GM19397 (cell line): Measurements from ENCODE around the gene STX10.
A peak's percentile ranks its signal among the peaks of the same experiment; 100 is the strongest.
"Not testable (repeated sequence)": the region's sequence is repeated elsewhere in the genome, so short reads cannot be mapped to it uniquely, and the experiment has no call there.

Source experiments
- ATAC-seq: cut with Tn5 transposase; IDR thresholded peaks from one replicate; pipeline ENCODE4 v1.9.1; 2021; ENCODE audit warnings: mild to moderate bottlenecking, moderate library complexity; ENCODE audit not compliant: unreplicated experiment

Gene STX10

DNA sequence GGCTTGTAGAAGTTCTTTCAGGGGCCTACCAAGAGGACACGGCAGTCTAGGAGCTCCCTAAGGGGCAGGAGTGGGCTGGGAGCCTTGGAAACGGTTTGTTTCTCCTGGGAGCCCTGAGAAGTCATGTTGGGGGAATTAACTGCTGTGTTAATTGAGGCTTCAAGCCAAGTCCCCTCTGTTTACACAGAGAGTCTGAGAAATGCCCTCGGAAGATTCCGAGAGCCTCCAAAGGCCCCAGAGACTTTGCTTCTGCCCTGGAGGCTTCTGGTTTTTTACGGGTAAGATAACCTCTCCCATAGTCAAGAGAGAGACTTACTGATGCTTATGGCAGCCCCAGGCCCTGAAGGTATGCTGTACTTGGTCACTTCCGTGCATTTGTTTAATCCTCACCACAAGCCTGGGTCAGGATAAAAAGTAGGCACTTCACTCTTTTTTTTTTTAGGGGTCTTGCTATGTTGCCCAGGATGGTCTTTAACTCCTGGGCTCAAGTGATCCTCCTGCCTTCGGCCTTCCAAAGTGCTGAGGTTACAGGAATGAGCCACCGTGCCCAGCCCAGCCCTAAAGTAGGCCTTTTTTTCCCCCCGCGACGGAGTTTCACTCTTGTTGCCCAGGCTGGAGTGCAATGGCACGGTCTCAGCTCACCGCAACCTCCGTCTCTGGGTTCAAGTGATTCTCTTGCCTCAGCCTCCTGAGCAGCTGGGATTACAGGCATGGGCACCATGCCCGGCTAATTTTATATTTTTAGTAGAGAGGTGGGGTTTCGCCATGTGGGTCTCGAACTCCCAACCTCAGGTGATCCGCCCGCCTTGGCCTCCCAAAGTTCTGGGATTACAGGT, 15.2 kb upstream of the STX10 start:
- no peak for ATAC-seq

DNA sequence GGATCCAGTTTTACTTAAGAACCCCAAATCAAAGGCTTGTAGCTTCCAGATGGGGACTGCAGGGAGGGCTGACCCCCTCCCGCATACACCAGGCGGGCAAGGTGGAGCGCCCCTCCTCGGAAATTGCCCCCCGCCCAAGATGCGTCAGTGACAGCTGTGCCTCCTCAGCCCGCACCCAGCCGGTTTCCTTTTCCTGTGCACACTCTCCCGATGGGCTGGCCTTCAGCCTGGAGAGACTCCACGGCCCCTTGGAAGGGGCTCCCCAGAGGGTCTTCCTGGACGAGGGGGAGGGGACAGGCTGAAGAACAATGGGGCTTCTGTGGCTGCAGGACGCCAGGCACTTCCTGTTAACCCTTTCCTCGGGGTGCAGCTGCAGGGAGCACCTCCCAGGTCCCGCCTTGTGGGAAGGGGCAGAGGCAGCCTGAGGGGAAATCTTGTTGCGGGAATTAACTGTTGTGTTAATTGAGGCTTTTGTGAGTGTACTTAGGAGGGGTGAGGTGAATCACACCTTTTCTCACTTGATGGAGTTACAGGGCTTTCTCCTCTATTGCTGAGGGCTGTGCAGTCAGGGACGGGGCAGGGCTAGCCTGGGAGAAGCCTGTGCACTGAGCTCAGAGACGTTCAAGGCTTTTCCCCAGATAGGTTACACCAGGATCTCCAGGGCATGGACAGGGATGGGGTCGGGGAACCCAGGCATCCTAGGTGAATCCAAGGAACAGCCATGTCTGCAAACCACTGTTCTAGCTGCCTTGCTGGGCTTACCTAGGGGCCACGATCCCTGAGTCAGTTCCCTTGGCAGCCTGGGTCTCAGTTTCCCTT, 14.4 kb upstream of the STX10 start:
- no peak for ATAC-seq

DNA sequence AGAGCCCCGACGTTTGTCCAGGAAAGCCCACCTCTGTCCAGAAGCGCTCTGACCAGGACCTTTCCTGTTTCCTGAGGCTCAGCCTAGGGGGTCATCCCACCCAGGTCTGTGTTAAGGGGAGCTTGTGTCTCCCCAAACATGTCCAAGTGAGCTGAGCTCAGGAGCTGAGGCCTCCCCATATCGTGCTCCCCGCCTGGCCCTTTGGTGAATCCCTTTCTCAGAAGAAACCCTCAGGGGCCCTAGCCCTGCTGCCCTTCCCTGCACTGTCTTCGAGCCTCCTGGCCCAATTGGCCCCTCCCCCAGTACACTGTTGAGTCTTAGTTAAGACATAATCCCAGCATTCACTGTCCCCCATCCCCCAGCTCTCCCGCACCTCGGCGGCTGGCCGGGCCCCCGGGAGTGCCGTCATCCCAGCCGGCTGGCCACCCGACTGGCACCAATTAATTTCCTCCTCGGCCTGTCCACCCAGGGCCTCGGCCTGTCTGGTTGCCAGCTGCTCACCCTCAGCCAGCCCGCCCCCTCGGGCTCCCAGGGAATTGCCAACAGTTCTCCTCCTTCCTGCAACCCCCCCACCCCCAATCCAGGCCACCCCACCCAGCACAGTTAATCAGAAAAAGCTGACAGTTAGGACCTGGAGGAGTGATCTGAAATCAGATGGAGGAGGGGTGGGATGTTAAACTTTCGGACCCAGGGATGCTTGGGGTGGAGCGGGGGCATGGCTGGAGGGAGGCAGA, 13.6 kb upstream of the STX10 start:
- ATAC-seq, result no peak

GRCh38 chr19:13162724-13163608, 12.8 kb upstream of the STX10 start:
- no peak for ATAC-seq

DNA sequence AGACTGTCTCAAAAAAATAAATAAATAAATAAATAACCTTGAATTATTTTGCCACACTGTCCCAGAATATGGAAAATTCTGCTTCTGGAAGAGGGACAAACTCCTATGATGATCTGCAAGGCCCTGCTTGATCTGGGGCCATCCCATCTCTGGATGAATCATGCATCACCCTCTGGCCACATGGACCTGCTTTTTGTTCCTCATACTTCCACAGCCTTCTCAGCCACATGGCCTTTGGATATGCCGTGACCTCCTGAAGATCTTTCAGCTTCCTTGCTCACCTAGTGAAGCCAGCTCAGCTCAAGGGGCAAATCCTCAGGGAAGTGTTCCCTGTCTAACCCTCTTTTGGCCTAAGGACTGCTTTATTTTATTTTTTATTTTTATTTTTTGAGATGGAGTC, 10.4 kb upstream of the STX10 start:
- no peak for ATAC-seq

DNA sequence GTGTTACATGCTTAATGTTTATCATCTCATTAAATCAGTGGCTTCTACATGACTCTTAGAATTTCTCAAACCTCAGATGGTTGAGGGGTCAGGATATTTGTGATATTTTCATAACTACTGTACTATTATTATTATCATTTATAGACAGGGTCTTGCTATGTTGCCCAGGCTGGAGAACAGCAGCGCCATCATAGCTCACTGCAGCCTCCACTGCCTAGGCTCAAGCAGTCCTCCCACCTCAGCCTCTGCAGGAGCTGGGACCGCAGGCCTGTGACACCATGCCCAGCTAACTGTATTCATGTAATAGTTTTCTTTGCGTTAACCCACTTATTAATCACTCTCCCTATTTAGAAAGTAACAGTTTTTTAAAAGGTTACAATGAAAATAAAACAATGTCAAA, 9.5 kb upstream of the STX10 start:
- no peak for ATAC-seq

DNA sequence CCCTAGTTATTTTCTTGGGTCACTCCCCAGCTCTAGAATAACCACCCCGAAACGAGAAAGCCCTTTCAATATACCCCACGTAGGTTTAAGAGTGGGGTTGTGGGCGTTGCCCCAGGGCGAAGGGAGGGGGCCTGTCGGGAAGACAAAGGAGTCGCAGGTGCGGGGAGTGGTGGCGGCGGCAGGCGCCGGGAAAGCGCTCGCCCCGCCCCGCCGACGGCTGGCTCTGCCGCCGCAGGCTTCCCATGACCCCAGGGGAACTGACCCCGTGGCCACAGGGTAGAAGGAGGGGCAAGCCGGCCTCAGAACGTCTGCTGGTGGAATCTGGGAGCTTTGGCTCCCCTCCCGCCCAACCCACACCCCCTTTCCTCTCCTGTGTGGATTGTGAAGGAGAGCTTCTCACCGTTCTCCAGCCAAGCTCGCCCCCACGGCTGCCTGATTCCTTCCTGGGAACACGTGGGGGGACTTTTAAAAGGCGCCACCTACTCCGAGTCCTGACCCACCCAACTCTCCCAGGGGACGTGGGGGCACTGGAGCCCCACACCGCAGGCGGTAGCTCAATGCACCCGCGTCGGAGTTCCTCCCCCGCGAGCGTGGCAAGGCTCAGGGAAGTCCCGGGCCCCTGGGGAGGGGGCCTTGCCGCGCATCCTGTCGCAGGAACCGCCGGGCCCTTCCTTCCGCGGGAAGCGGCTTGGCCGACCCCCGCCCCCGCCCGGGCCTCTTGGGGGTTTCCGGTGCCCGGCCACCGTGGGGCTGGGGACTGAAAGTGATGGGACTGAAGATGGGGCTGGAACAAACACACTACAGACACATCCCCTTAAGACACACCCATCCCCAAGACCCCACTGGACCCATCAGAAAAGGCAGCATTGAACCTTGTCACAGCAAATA, 5.5 kb upstream of the STX10 start:
- peak; percentile 20 for ATAC-seq

GRCh38 chr19:13154911-13155471, 4.8 kb upstream of the STX10 start:
- no peak for ATAC-seq

DNA sequence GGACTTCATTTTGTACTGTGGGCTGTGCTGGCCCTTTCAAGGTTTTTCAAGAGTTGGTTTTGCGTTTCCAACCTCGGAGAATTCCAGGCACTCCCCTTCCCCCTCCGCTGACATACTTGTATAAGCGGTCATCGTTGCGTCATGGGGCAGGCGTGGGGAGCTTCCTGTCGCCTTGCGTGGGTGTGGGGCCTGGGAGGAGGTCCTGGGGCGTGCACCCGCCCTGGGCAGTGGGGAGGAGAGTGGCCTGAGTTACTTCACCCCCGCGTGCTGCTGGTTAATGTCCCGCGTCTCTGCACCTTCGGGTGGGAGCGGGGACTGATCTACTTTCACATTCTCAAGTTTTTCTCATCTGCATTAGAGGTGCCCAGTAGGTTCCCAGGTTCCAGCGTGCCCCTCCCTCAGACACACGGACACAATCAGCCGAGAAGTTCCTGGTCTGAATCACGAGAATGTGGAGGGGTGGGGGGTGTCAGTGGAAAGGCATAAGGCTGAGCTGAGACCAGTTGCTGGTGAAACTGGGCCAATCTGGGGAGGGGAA, 4.1 kb upstream of the STX10 start:
- ATAC-seq, result no peak

DNA sequence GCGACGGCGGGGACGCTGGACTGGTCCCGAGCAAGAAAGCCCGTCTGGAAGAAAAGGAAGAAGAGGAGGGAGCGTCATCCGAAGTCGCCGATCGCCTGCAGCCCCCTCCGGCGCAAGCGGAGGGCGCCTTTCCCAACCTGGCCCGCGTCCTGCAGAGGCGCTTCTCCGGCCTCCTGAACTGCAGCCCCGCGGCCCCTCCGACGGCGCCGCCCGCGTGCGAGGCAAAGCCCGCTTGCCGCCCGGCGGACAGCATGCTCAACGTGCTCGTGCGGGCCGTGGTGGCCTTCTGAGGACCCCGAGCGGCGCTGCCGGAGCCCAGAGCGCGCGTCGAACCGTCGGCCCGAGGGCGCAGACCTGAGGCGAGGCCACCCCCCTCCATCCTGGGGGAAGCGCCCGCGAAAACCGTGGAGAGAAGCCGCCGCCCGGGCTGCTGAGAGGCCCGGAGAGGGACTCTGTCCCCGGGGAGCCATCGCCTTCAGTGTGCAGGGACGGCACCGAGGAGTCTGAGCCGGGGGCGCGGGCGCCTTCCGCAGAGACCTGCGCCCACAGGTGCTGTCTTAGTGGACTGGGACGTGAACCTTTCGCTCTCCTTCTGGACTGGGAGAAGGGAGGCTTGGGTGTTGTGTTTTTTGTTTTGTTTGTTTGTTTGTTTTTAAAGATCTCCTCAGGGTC, 3.5 kb upstream of the STX10 start:
- ATAC-seq, result no peak

DNA sequence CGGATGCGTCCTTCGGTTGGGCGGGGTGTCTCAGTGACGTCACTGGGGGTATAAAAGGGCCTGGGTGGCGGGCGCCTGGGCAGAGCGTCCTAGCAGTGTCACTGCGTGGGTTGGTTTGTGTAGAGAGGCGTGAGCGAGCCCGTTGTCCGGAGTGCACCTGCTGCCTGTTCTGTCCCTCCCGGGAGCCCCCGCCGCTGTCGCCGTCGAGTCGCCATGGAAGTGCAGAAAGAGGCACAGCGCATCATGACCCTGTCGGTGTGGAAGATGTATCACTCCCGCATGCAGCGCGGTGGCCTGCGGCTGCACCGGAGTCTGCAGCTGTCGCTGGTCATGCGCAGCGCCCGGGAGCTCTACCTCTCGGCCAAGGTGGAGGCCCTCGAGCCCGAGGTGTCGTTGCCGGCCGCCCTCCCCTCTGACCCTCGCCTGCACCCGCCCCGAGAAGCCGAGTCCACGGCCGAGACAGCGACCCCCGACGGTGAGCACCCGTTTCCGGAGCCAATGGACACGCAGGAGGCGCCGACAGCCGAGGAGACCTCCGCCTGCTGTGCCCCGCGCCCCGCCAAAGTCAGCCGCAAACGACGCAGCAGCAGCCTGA, 2.9 kb upstream of the STX10 start:
- peak; percentile 25 for ATAC-seq

GRCh38 chr19:13152356-13152973, 2.3 kb upstream of the STX10 start:
- ATAC-seq, result peak; percentile 3

DNA sequence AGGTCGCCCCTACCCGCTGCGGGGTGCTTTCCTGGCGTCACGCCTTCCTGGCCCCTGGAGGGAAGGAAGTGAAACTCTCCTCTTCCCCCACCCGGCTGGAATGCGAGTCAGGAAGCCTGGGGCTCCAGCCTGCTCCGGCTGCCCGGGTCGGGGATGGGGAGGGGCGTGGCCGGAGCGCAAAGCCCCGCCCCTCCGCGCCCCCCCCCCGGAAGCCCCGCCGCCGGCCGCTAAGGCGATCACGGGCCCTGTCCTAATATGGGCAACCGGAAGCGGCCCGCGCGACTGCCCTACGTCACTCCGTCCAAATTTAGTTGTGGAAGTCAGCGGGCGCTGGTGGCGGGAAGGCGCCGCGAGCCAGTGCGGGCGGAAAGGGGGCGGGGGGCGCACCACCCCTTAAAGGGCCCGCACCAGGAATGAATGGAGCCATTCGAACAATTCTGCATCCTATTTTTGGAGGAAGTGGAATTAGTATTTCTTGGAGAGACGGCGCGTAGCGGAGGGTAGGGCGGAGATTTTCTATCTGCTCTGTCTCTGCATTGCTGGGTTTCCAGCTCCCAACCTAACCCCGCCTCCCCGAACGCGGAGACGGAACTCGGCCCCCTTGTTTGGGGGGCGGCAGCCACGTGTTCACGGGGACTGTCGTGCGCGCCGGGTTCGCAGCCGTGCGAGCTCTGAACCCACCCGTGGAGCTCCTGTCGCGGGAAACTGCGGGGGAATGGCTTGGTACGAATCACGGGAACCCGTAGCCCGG, 1.6 kb upstream of the STX10 start:
- ATAC-seq, result peak; percentile 40

DNA sequence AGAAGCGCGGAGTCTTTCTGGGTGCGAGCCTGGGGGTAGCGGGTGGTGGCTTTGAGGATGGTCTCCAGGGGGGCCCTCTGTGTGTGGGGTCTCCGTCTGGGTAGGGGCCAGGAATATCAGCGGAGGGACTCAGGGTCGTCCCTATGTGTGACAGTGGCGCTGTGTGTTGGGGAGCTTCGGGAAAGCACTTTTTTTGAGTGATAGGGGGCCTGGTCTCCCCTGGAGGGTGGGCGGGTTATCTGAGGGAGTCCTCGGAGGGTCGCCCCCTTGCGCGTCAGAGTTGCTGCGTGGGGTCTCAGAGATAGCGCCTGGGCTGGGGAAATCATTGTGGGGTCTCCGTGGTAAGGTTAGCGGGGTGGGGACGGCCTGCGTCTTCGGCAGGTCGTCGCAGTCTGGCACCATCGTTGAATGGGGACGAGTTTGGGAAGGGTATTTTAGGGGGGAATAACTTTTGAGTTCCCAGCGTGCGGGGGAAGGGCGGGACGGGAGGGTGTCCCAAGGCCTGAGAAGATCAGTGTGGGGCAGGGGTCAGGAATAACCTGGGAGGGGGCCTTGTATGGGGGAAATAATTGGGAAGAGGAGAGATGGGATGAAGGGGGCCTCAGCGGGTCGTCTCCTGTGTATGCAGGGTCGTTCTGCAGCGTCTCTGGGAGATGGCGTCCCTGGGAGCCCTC, 893 bp upstream of the STX10 start:
- no peak for ATAC-seq

GRCh38 chr19:13149628-13150186, 468 bp downstream of the STX10 start:
- peak; percentile 7 for ATAC-seq

DNA sequence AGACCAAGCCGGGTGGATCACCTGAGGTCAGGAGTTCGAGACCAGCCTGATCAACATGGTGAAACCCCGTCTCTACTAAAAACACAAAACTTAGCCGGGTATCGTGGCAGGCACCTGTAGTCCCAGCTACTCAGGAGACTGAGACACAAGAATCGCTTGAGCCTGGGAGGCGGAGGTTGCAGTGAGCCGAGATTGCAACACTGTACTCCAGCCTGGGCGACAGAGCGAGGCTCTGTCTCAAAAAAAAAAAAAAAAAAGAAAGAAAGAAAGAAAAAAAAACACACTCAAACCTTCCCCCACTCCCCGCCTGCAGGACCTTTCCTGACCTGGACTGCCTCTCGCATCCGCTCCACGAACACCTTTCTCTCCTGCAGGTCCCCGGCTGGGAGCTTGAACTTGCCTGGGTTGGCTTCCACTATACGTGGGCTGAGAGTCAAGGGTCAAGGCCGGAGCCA, 975 bp downstream of the STX10 start:
- ATAC-seq, result not testable (repeated sequence)
